PC-3 (cell line): ENCODE measurements around the gene BLTP3A. TPM values are rescaled to one million over a fixed set of nuclear protein-coding genes. Genes with fewer than 3 reads are reported as not detected.
A peak's percentile ranks its signal among the peaks of the same experiment; 100 is the strongest.
"Not testable (repeated sequence)": the region's sequence is repeated elsewhere in the genome, so short reads cannot be mapped to it uniquely, and the experiment has no call there.

Source experiments
- ATAC-seq: fragments of 200-7000 bp; cut with Tn5 transposase; 2 replicates; pipeline ENCODE4 v1.9.1; 2020; ENCODE audit warnings: mild to moderate bottlenecking, moderate library complexity
- BruUV-seq: library from RNA; stranded (reverse); fragments of 400-500 nt; replicated peaks from 2 replicates; lab custom pipeline; 2021; lab: Mats Ljungman, UMichigan
- CTCF ChIA-PET: fragments of 300-600 bp; sonication (Branson Sonifier 250); formaldehyde crosslinking; loops from one replicate; lab custom pipeline; 2022; ENCODE audit warnings: antibody characterized with exemption; lab: Charles Lee
- POLR2A ChIA-PET: fragments of 300-600 bp; sonication (Branson Sonifier 250); formaldehyde crosslinking; loops from one replicate; lab custom pipeline; 2022; ENCODE audit warnings: antibody characterized with exemption; ENCODE audit not compliant: unreplicated experiment; lab: Charles Lee
- DNase-seq: peaks from one replicate; pipeline ENCODE4 v3.0.0-alpha.2; 2015
- H2AFZ ChIP-seq: fragments of 300-600 bp; sonication (generic); 2 replicates; pipeline ENCODE4 v1.6.0; 2016; ENCODE audit warnings: antibody characterized with exemption, low read length
- H3F3A ChIP-seq: fragments of 300-600 bp; sonication (generic); one replicate; pipeline ENCODE4 v1.6.0; 2017; ENCODE audit warnings: antibody characterized with exemption, low read length, control low read depth, mild to moderate bottlenecking; ENCODE audit not compliant: unreplicated experiment
- H3K27ac ChIP-seq: fragments of 300-600 bp; sonication (generic); 2 replicates; pipeline ENCODE4 v1.5.1; 2016; ENCODE audit warnings: mild to moderate bottlenecking, low read length
- H3K27me3 ChIP-seq: fragments of 300-600 bp; sonication (generic); 2 replicates; pipeline ENCODE4 v1.6.1; 2016; ENCODE audit warnings: low read length, mixed read lengths
- H3K36me3 ChIP-seq: fragments of 300-600 bp; sonication (generic); 2 replicates; pipeline ENCODE4 v1.6.1; 2016; ENCODE audit warnings: low read depth, mixed run types, low read length, mixed read lengths
- H3K4me1 ChIP-seq: fragments of 300-600 bp; sonication (generic); 2 replicates; pipeline ENCODE4 v1.5.1; 2016; ENCODE audit warnings: low read length; ENCODE audit not compliant: insufficient read depth
- H3K4me2 ChIP-seq: fragments of 300-600 bp; sonication (generic); 2 replicates; pipeline ENCODE4 v1.6.0; 2016; ENCODE audit warnings: low read length
- H3K4me3 ChIP-seq: fragments of 300-600 bp; sonication (generic); 2 replicates; pipeline ENCODE4 v1.5.1; 2016; ENCODE audit warnings: mild to moderate bottlenecking, low read length, mixed read lengths
- H3K79me2 ChIP-seq: fragments of 300-600 bp; sonication (generic); 2 replicates; pipeline ENCODE4 v1.6.1; 2017; ENCODE audit warnings: low read length, mixed read lengths
- H3K9ac ChIP-seq: fragments of 300-600 bp; sonication (generic); 2 replicates; pipeline ENCODE4 v1.6.0; 2016; ENCODE audit warnings: mild to moderate bottlenecking, low read length
- H3K9me2 ChIP-seq: fragments of 300-600 bp; sonication (generic); replicated peaks from 2 replicates; pipeline ENCODE4 v1.6.1; 2016; ENCODE audit warnings: mixed run types, low read length, mixed read lengths
- H3K9me3 ChIP-seq: fragments of 300-600 bp; sonication (generic); 2 replicates; pipeline ENCODE4 v1.6.1; 2016; ENCODE audit warnings: low read length, mixed read lengths
- H4K20me1 ChIP-seq: fragments of 300-600 bp; sonication (generic); 2 replicates; pipeline ENCODE4 v1.6.1; 2016; ENCODE audit warnings: low read length, mixed read lengths
- EZH2 ChIP-seq: fragments of 300-600 bp; sonication (generic); IDR thresholded peaks from one replicate; pipeline ENCODE4 v1.6.1; 2017; ENCODE audit warnings: antibody characterized with exemption, mild to moderate bottlenecking, low read length; ENCODE audit not compliant: unreplicated experiment
- EZH2phosphoT487 ChIP-seq: fragments of 300-600 bp; sonication (generic); IDR thresholded peaks from 2 replicates; pipeline ENCODE4 v1.6.1; 2018; ENCODE audit warnings: mild to moderate bottlenecking, antibody characterized with exemption, low read length, borderline replicate concordance
- intact Hi-C: fragments of 100-400 bp; cut with micrococcal nuclease; formaldehyde crosslinking; loops from 2 replicates; pipeline ENCODE4 v1.9.0; 2023
- total RNA-seq: library from RNA; depleted of rRNA; stranded (reverse); fragments of >200 nt; gene quantifications from 2 replicates; pipeline ENCODE4 v1.2.3, GENCODE V29; 2014
- TF ChIP-seq, protein P1 (sequence below): fragments of 300-600 bp; sonication (generic); conservative IDR thresholded peaks from 2 replicates; pipeline ENCODE4 v1.5.1; 2017; ENCODE audit warnings: antibody characterized with exemption, low read depth, mild to moderate bottlenecking, low read length

The BLTP3A gene
- total RNA-seq, 1 experiment from 2014 or later: 10.6 TPM

DNA sequence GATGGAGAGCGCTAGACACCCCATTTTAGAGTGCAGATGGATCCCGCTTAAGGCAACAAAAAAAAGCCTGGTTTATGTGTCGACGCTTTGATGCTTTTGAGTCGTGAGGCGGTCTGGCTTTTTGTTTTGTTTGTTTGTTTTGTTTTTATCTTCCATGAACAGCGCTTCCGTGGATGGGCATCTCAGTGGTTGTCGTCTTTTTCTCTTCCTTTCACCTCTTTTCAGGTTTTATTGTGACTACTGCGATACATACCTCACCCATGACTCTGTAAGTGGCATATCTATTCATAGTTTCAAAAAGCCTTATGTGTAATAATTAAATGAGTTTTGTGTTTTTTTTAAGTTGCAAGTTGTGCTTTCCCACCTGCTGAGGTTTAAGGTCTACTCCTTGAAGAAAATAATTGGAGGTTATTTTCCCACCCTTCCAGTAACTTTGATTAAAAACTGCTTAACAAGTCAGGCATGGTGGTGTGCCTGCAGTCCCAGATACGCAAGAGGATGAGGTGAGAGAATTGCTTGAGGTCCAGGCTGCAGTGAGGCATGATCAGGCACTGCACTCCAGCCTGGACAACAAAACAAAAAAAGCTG lies 34.1 kb upstream of the BLTP3A start:
- ChIA-PET CTCF (interaction anchor here (1.5 kb wide), 1 partner anchor 100 kb away, joined by 3 read pairs; no protein-coding TSS in a partner anchor), POLR2A (interaction anchor here (0.7 kb wide), 1 partner anchor 53 kb away, joined by 3 read pairs; no protein-coding TSS in a partner anchor)
- H3F3A ChIP-seq: no peaks in the 10 kb centered on the region
- no peaks in the 10 kb centered on the region for H3K27me3 ChIP-seq
- TSS peak; percentile 87 for BruUV-seq
- no peak for DNase-seq
- H3K4me1 ChIP-seq: no peaks in the 10 kb centered on the region
- intact Hi-C loops: loop anchor here (1.0 to 10.0 kb wide), 2 partner anchors 103 to 146 kb away; no protein-coding TSS in a partner anchor
- H3K9ac ChIP-seq: peak overlapping the region; percentile 90
- no peaks in the 10 kb centered on the region for H4K20me1 ChIP-seq
- H2AFZ ChIP-seq: peak overlapping the region; percentile 99
- peak overlapping the region; percentile 92 for H3K4me2 ChIP-seq
- peak overlapping the region; percentile 88 for H3K27ac ChIP-seq
- H3K9me3 ChIP-seq: no peaks in the 10 kb centered on the region
- no peak for ATAC-seq
- H3K4me3 ChIP-seq: peak overlapping the region; percentile 82
- peaks cover 49% of the 10 kb centered on the region for H3K79me2 ChIP-seq
- no peaks in the 10 kb centered on the region for H3K9me2 ChIP-seq
- peaks cover 10% of the 10 kb centered on the region for H3K36me3 ChIP-seq
- no peak for TF ChIP-seq EZH2phosphoT487
- no peak for TF ChIP-seq EZH2
- TF ChIP-seq, protein P1, sequence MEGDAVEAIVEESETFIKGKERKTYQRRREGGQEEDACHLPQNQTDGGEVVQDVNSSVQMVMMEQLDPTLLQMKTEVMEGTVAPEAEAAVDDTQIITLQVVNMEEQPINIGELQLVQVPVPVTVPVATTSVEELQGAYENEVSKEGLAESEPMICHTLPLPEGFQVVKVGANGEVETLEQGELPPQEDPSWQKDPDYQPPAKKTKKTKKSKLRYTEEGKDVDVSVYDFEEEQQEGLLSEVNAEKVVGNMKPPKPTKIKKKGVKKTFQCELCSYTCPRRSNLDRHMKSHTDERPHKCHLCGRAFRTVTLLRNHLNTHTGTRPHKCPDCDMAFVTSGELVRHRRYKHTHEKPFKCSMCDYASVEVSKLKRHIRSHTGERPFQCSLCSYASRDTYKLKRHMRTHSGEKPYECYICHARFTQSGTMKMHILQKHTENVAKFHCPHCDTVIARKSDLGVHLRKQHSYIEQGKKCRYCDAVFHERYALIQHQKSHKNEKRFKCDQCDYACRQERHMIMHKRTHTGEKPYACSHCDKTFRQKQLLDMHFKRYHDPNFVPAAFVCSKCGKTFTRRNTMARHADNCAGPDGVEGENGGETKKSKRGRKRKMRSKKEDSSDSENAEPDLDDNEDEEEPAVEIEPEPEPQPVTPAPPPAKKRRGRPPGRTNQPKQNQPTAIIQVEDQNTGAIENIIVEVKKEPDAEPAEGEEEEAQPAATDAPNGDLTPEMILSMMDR: no peak

DNA sequence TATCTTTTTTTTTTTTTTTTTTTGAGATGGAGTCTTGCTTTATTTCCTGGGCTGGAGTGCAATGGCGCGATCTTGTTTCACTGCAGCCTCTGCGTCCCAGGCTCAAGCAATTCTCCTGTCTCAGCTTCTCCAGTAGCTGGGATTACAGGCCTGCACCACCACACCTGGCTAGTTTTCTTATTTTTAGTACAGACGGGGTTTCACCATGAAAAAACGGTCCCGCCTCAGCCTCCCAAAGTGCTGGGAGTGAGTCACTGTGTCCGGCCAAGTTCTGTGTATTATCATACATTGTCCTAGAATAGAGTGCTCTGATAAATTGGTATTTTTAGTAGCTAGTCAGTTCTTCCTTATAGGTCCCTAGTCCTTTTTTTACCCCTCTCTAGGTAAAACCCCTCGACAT lies 31.8 kb upstream of the BLTP3A start:
- Histone ChIP-seq H3K4me1 (no peaks in the 10 kb centered on the region), H3K9me2 (no peaks in the 10 kb centered on the region), H3F3A (no peaks in the 10 kb centered on the region), H3K36me3 (peaks cover 19% of the 10 kb centered on the region), H3K27ac (no peak overlapping the region), H3K9ac (no peak overlapping the region), H3K4me2 (no peak overlapping the region), H3K9me3 (no peaks in the 10 kb centered on the region), H4K20me1 (no peaks in the 10 kb centered on the region), H3K27me3 (no peaks in the 10 kb centered on the region), H3K79me2 (peaks cover 49% of the 10 kb centered on the region), H3K4me3 (no peak overlapping the region), H2AFZ (no peak overlapping the region)
- DNase-seq (no peak), ATAC-seq (no peak)
- TF ChIP-seq EZH2 (no peak), EZH2phosphoT487 (no peak)
- TF ChIP-seq, protein P1: no peak
- POLR2A ChIA-PET: no interaction called here
- intact Hi-C loops: no loop called here
- CTCF ChIA-PET: no interaction called here
- BruUV-seq: no TSS peak

DNA sequence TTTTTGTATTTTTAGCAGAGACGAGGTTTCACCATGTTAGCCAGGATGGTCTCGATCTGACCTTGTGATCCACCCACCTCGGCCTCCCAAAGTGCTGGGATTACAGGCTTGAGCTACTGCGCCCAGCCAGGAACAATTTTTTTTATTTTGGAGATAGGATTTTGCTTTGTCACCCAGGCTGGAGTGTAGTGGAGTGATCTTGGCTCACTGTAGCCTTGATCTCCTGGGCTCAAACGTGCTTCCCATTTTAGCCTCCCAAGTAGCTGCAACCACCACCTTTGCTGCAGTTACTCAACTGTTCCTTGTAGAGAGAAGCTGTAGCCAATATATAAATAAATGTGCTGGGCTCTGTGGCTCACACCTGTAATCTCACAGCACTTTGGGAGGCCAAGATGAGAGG lies 30.2 kb upstream of the BLTP3A start:
- H3K9ac ChIP-seq, H3K27me3 ChIP-seq, H4K20me1 ChIP-seq, H3K4me1 ChIP-seq, POLR2A ChIA-PET, H3K9me2 ChIP-seq, H2AFZ ChIP-seq, ATAC-seq, DNase-seq, intact Hi-C loops, CTCF ChIA-PET, H3K4me2 ChIP-seq, BruUV-seq, H3K9me3 ChIP-seq, H3K4me3 ChIP-seq, H3F3A ChIP-seq, H3K27ac ChIP-seq: not testable (repeated sequence)
- peaks cover 22% of the 10 kb centered on the region for H3K36me3 ChIP-seq
- peaks cover 49% of the 10 kb centered on the region for H3K79me2 ChIP-seq
